HepG2 (cell line): ENCODE data around the gene DDIT4. TPM values are rescaled to one million over a fixed set of nuclear protein-coding genes. Genes with fewer than 3 reads are reported as not detected.

Experiments
- FOXK2 ChIP-seq: fragments of 450-650 bp; IDR thresholded peaks from 2 replicates; pipeline ENCODE4 v1.6.1; 2016
- MAFF ChIP-seq: IDR thresholded peaks from 2 replicates; pipeline ENCODE4 v1.6.1; 2011; ENCODE audit warnings: low read depth, low read length, improper control_type of control experiment
- MAZ ChIP-seq, 2 experiments: sonication (generic) in 1 of 2; formaldehyde crosslinking in 1 of 2; IDR thresholded peaks; 2 replicates each; pipeline versions ENCODE4 v1.5.0 to v1.6.1; 2012 to 2020; ENCODE audit warnings: low read depth in 2 of 2, mild to moderate bottlenecking in 2 of 2, borderline replicate concordance in 1 of 2, improper control_type of control experiment in 1 of 2, low read length in 1 of 2, missing genetic modification reagents in 1 of 2, moderate library complexity in 1 of 2
- YEATS2 ChIP-seq: sonication (generic); formaldehyde crosslinking; IDR thresholded peaks from 2 replicates; pipeline ENCODE4 v1.4.0; 2020; ENCODE audit warnings: missing genetic modification reagents, borderline replicate concordance
- ZNF333 ChIP-seq: sonication (generic); formaldehyde crosslinking; IDR thresholded peaks from 2 replicates; pipeline ENCODE4 v1.4.0; 2020; ENCODE audit warnings: mild to moderate bottlenecking, missing genetic modification reagents, borderline replicate concordance
- ZNF784 ChIP-seq: sonication (generic); formaldehyde crosslinking; IDR thresholded peaks from 2 replicates; pipeline ENCODE4 v1.5.1; 2020; ENCODE audit warnings: missing genetic modification reagents, mild to moderate bottlenecking, borderline replicate concordance
- polyA plus RNA-seq, 8 experiments: library from polyadenylated mRNA; depleted of rRNA in 3 of 8; stranded (reverse) in 7 of 8; unstranded in 1 of 8; fragments of >200 nt; fragmentation: Illumina TruSeq in 4 of 8; extraction: Trizol in 4 of 8; gene quantifications; 2 replicates each; pipeline versions ENCODE4 v1.2.1 to v1.2.3, GENCODE V29; 2011 to 2016; ENCODE audit warnings: low read depth in 4 of 8, missing spikeins in 1 of 8, mixed read lengths in 1 of 8; ENCODE audit not compliant: insufficient read depth in 1 of 8
- total RNA-seq, 5 experiments: library from RNA; depleted of rRNA; stranded (reverse); fragments of >200 nt; fragmentation: Illumina TruSeq; extraction: Trizol; gene quantifications; 2 replicates each; pipeline ENCODE4 v1.2.3, GENCODE V29; 2016; ENCODE audit warnings: low read depth in 1 of 5
- TF ChIP-seq, protein P1 (sequence below): sonication (generic); formaldehyde crosslinking; IDR thresholded peaks from 2 replicates; pipeline ENCODE4 v1.9.0; 2021; ENCODE audit warnings: missing genetic modification reagents, borderline replicate concordance
- TF ChIP-seq, protein P2 (sequence below): sonication (generic); formaldehyde crosslinking; IDR thresholded peaks from 2 replicates; pipeline ENCODE4 v1.4.0; 2020; ENCODE audit warnings: missing genetic modification reagents
- TF ChIP-seq, protein P3 (sequence below): sonication (generic); formaldehyde crosslinking; IDR thresholded peaks from 2 replicates; pipeline ENCODE4 v1.4.0; 2020; ENCODE audit warnings: mild to moderate bottlenecking, missing genetic modification reagents
- TF ChIP-seq, protein P4 (sequence below): sonication (generic); formaldehyde crosslinking; IDR thresholded peaks from 2 replicates; pipeline ENCODE4 v1.4.0; 2020; ENCODE audit warnings: mild to moderate bottlenecking, missing genetic modification reagents

The DDIT4 gene
- total and polyA plus RNA-seq, 2 of the 13 experiments (the other 11 are each of a cell fraction or from before 2014, with no cell fraction given), result 35.6 to 40.7 TPM

DNA sequence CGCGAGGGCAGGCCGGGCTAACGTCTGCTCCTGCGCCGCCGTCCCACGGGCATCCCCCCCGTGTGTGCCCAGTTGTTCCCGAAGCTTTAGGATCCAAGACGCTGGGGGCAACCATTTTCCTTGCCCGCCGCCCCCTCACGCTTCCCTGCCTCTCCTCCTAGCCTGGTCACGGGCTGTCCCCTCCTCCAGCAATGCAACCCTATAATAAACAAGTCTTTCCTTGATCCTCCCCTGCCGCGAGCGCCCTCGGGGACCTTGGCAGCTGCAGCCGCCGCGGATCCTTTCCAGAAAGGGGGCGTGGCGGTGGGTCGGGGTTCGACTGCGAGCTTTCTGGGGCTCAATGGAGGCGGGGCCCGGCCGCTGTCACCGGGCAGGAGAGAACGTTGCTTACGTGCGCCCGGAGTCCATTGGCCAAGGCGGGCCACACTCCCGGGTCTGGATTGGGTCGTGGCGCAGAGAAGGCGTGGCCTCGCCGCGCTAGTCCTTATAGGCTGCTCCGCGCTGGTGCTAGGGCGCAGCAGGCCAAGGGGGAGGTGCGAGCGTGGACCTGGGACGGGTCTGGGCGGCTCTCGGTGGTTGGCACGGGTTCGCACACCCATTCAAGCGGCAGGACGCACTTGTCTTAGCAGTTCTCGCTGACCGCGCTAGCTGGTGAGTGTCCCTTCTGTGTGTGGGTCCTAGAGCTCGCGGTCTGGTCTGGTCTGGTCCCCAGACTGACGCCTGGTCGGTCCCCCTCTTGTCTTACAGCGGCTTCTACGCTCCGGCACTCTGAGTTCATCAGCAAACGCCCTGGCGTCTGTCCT is at the start of gene DDIT4 (continued):
- TF ChIP-seq, protein P1, sequence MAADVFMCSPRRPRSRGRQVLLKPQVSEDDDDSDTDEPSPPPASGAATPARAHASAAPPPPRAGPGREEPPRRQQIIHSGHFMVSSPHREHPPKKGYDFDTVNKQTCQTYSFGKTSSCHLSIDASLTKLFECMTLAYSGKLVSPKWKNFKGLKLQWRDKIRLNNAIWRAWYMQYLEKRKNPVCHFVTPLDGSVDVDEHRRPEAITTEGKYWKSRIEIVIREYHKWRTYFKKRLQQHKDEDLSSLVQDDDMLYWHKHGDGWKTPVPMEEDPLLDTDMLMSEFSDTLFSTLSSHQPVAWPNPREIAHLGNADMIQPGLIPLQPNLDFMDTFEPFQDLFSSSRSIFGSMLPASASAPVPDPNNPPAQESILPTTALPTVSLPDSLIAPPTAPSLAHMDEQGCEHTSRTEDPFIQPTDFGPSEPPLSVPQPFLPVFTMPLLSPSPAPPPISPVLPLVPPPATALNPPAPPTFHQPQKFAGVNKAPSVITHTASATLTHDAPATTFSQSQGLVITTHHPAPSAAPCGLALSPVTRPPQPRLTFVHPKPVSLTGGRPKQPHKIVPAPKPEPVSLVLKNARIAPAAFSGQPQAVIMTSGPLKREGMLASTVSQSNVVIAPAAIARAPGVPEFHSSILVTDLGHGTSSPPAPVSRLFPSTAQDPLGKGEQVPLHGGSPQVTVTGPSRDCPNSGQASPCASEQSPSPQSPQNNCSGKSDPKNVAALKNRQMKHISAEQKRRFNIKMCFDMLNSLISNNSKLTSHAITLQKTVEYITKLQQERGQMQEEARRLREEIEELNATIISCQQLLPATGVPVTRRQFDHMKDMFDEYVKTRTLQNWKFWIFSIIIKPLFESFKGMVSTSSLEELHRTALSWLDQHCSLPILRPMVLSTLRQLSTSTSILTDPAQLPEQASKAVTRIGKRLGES (CRISPR knock-in tag), result peak; percentile 85
- TF ChIP-seq, protein P2, sequence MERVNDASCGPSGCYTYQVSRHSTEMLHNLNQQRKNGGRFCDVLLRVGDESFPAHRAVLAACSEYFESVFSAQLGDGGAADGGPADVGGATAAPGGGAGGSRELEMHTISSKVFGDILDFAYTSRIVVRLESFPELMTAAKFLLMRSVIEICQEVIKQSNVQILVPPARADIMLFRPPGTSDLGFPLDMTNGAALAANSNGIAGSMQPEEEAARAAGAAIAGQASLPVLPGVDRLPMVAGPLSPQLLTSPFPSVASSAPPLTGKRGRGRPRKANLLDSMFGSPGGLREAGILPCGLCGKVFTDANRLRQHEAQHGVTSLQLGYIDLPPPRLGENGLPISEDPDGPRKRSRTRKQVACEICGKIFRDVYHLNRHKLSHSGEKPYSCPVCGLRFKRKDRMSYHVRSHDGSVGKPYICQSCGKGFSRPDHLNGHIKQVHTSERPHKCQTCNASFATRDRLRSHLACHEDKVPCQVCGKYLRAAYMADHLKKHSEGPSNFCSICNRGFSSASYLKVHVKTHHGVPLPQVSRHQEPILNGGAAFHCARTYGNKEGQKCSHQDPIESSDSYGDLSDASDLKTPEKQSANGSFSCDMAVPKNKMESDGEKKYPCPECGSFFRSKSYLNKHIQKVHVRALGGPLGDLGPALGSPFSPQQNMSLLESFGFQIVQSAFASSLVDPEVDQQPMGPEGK (CRISPR knock-in tag), result peak; percentile 61; the same call in 1 of the 2 replicates
- TF ChIP-seq YEATS2 (CRISPR knock-in tag) (peak; percentile 61; the same call in 1 of the 2 replicates), ZNF333 (peak; percentile 64; the same call in 1 of the 2 replicates), FOXK2 (peak; percentile 23; the same call in 1 of the 2 replicates), MAFF (no peak), ZNF784 (CRISPR knock-in tag) (0 out of 2 replicates have a peak, but pooled peaks have one; percentile 28), MAZ (IDR thresholded peaks at IDR 0.05; ENCODE audit: borderline replicate concordance, low read depth, low read length) (no peak), MAZ (CRISPR knock-in tag; IDR thresholded peaks at IDR 0.05; ENCODE audit: low read depth) (peak; percentile 90)
- TF ChIP-seq, protein P3, sequence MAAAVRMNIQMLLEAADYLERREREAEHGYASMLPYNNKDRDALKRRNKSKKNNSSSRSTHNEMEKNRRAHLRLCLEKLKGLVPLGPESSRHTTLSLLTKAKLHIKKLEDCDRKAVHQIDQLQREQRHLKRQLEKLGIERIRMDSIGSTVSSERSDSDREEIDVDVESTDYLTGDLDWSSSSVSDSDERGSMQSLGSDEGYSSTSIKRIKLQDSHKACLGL (CRISPR knock-in tag), result 0 out of 2 replicates have a peak, but pooled peaks have one; percentile 35
- TF ChIP-seq, protein P4, sequence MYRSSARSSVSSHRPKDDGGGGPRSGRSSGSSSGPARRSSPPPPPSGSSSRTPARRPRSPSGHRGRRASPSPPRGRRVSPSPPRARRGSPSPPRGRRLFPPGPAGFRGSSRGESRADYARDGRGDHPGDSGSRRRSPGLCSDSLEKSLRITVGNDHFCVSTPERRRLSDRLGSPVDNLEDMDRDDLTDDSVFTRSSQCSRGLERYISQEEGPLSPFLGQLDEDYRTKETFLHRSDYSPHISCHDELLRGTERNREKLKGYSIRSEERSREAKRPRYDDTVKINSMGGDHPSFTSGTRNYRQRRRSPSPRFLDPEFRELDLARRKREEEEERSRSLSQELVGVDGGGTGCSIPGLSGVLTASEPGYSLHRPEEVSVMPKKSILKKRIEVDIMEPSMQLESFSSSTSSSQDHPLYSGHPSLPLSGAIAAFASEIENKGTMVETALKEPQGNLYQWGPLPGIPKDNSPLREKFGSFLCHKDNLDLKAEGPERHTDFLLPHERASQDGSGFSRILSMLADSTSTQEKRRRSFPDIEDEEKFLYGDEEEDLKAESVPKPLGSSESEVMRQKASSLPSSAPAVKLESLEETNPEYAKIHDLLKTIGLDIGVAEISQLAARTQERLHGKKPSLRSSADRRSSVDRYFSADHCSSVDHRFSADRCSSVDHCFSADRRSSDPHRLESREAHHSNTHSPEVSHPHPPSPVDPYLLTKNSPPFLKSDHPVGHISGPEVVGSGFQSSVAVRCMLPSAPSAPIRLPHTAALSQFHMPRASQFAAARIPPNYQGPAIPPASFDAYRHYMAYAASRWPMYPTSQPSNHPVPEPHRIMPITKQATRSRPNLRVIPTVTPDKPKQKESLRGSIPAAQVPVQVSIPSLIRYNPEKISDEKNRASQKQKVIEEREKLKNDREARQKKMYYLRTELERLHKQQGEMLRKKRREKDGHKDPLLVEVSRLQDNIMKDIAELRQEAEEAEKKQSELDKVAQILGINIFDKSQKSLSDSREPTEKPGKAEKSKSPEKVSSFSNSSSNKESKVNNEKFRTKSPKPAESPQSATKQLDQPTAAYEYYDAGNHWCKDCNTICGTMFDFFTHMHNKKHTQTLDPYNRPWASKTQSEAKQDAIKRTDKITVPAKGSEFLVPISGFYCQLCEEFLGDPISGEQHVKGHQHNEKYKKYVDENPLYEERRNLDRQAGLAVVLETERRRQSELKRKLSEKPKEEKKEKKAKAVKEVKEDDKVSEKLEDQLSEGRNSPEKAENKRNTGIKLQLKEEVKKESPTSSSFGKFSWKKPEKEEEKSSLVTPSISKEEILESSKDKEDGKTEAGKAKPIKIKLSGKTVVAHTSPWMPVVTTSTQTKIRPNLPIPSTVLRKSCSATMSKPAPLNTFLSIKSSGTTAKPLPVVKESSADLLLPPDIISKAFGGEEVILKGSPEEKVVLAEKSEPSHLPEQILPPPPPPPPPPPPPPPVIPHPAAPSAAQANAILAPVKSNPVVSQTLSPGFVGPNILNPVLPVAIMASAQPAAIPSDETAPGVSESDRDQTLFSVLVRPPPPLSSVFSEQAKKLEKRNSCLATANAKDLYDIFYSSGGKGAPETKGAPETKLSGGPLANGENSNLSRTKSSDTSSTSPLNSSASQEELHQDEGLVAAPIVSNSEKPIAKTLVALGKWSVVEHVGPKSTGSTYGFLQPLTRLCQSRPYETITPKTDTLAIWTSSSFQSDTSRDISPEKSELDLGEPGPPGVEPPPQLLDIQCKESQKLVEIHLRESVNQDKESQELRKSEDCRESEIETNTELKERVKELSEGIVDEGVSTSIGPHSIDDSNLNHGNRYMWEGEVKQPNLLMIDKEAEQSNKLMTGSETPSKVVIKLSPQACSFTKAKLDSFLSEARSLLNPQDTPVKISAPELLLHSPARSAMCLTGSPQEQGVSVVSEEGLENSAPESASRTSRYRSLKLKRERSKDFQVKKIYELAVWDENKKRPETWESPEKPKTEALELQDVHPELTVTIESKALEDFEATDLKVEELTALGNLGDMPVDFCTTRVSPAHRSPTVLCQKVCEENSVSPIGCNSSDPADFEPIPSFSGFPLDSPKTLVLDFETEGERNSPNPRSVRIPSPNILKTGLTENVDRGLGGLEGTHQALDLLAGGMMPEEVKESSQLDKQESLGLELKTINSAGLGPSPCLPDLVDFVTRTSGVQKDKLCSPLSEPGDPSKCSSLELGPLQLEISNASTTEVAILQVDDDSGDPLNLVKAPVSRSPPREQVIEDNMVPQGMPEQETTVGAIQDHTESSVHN (CRISPR knock-in tag), result peak; percentile 91; the same call in 1 of the 2 replicates
